ENCODE measurements around the gene CFAP61. TPM values are rescaled to one million over a fixed set of nuclear protein-coding genes. Genes with fewer than 3 reads are reported as not detected.

The CFAP61 gene
- total and polyA plus RNA-seq, 2 experiments from 2014 or later, result 0.21 TPM; not detected in 1

DNA sequence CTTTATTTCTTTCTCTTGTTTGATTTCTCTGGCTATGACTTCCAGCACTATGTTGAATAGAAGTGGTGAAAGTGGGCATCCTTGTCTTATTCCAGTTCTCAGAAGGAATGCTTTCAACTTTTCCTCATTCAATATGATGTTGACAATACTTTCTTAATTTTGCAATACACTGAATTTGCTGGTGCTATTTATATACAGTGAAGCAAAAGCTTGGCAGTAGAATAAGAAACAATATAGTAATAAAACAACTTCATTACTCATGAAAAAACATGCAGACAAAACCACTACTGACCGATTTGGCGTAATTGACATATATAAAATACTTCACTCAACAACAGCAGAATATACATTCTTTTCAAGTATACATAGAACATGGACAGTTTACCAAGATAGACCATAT is 96.4 kb downstream of the CFAP61 start:
- Histone ChIP-seq H3K4me2 (no peak overlapping the region), H3K79me2 (replicated peaks; ENCODE audit: insufficient read depth) (no peaks in the 10 kb centered on the region), H3K27ac (ENCODE audit: low read depth) (no peak overlapping the region), H2AFZ (no peak overlapping the region), H3K9me2 (ENCODE audit: insufficient read depth) (no peaks in the 10 kb centered on the region; the same call in 1 of the 2 replicates), H3K27me3 (ENCODE audit: insufficient read depth) (no peaks in the 10 kb centered on the region), H4K20me1 (replicated peaks; ENCODE audit: insufficient read depth) (no peaks in the 10 kb centered on the region), H3K4me1 (ENCODE audit: insufficient read depth) (no peaks in the 10 kb centered on the region), H3K36me3 (ENCODE audit: insufficient read depth) (no peaks in the 10 kb centered on the region), H3F3A (replicated peaks; ENCODE audit: low read depth) (no peaks in the 10 kb centered on the region), H3K4me3 (no peak overlapping the region)
- TF ChIP-seq, protein P1, sequence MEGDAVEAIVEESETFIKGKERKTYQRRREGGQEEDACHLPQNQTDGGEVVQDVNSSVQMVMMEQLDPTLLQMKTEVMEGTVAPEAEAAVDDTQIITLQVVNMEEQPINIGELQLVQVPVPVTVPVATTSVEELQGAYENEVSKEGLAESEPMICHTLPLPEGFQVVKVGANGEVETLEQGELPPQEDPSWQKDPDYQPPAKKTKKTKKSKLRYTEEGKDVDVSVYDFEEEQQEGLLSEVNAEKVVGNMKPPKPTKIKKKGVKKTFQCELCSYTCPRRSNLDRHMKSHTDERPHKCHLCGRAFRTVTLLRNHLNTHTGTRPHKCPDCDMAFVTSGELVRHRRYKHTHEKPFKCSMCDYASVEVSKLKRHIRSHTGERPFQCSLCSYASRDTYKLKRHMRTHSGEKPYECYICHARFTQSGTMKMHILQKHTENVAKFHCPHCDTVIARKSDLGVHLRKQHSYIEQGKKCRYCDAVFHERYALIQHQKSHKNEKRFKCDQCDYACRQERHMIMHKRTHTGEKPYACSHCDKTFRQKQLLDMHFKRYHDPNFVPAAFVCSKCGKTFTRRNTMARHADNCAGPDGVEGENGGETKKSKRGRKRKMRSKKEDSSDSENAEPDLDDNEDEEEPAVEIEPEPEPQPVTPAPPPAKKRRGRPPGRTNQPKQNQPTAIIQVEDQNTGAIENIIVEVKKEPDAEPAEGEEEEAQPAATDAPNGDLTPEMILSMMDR (conservative IDR thresholded peaks at IDR 0.05; ENCODE audit: low read depth in 2 of 2), result no peak
- TF ChIP-seq EZH2phosphoT487 (IDR thresholded peaks at IDR 0.05; ENCODE audit: unreplicated experiment) (no peak), CREB1 (CRISPR knock-in tag; IDR thresholded peaks at IDR 0.05; ENCODE audit: low read depth) (no peak), JUNB (IDR thresholded peaks at IDR 0.05; ENCODE audit: unreplicated experiment) (no peak), STAT1 (IDR thresholded peaks at IDR 0.05; ENCODE audit: unreplicated experiment) (no peak), ZNF114 (CRISPR knock-in tag; IDR thresholded peaks at IDR 0.05) (no peak), NANOG (IDR thresholded peaks at IDR 0.05; ENCODE audit: borderline replicate concordance) (no peak)
- TF ChIP-seq, protein P2, sequence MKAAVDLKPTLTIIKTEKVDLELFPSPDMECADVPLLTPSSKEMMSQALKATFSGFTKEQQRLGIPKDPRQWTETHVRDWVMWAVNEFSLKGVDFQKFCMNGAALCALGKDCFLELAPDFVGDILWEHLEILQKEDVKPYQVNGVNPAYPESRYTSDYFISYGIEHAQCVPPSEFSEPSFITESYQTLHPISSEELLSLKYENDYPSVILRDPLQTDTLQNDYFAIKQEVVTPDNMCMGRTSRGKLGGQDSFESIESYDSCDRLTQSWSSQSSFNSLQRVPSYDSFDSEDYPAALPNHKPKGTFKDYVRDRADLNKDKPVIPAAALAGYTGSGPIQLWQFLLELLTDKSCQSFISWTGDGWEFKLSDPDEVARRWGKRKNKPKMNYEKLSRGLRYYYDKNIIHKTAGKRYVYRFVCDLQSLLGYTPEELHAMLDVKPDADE (IDR thresholded peaks at IDR 0.05), result no peak
- TF ChIP-seq, protein P3, sequence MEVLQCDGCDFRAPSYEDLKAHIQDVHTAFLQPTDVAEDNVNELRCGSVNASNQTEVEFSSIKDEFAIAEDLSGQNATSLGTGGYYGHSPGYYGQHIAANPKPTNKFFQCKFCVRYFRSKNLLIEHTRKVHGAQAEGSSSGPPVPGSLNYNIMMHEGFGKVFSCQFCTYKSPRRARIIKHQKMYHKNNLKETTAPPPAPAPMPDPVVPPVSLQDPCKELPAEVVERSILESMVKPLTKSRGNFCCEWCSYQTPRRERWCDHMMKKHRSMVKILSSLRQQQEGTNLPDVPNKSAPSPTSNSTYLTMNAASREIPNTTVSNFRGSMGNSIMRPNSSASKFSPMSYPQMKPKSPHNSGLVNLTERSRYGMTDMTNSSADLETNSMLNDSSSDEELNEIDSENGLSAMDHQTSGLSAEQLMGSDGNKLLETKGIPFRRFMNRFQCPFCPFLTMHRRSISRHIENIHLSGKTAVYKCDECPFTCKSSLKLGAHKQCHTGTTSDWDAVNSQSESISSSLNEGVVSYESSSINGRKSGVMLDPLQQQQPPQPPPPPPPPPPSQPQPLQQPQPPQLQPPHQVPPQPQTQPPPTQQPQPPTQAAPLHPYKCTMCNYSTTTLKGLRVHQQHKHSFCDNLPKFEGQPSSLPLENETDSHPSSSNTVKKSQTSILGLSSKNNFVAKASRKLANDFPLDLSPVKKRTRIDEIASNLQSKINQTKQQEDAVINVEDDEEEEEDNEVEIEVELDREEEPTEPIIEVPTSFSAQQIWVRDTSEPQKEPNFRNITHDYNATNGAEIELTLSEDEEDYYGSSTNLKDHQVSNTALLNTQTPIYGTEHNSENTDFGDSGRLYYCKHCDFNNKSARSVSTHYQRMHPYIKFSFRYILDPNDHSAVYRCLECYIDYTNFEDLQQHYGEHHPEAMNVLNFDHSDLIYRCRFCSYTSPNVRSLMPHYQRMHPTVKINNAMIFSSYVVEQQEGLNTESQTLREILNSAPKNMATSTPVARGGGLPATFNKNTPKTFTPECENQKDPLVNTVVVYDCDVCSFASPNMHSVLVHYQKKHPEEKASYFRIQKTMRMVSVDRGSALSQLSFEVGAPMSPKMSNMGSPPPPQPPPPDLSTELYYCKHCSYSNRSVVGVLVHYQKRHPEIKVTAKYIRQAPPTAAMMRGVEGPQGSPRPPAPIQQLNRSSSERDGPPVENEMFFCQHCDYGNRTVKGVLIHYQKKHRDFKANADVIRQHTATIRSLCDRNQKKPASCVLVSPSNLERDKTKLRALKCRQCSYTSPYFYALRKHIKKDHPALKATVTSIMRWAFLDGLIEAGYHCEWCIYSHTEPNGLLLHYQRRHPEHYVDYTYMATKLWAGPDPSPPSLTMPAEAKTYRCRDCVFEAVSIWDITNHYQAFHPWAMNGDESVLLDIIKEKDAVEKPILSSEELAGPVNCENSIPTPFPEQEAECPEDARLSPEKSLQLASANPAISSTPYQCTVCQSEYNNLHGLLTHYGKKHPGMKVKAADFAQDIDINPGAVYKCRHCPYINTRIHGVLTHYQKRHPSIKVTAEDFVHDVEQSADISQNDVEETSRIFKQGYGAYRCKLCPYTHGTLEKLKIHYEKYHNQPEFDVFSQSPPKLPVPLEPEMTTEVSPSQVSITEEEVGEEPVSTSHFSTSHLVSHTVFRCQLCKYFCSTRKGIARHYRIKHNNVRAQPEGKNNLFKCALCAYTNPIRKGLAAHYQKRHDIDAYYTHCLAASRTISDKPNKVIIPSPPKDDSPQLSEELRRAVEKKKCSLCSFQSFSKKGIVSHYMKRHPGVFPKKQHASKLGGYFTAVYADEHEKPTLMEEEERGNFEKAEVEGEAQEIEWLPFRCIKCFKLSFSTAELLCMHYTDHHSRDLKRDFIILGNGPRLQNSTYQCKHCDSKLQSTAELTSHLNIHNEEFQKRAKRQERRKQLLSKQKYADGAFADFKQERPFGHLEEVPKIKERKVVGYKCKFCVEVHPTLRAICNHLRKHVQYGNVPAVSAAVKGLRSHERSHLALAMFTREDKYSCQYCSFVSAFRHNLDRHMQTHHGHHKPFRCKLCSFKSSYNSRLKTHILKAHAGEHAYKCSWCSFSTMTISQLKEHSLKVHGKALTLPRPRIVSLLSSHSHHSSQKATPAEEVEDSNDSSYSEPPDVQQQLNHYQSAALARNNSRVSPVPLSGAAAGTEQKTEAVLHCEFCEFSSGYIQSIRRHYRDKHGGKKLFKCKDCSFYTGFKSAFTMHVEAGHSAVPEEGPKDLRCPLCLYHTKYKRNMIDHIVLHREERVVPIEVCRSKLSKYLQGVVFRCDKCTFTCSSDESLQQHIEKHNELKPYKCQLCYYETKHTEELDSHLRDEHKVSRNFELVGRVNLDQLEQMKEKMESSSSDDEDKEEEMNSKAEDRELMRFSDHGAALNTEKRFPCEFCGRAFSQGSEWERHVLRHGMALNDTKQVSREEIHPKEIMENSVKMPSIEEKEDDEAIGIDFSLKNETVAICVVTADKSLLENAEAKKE (CRISPR knock-in tag; IDR thresholded peaks at IDR 0.05), result no peak
- no peak overlapping the region for H3K4me3 Mint-ChIP-seq
- H3K36me3 Mint-ChIP-seq (ENCODE audit: low read depth), result 0 out of 3 replicates have a peak, but pooled peaks cover 4% of the 10 kb centered on the region
- ATAC-seq, result no peak
- no peaks in the 10 kb centered on the region for H3K4me1 Mint-ChIP-seq
- no peaks in the 10 kb centered on the region for H3K27me3 Mint-ChIP-seq (ENCODE audit: insufficient read depth, low read depth, poor library complexity)
- no peak for DNase-seq (ENCODE audit: low spot score)
- H3K9me3 Mint-ChIP-seq, result peaks cover 13% of the 10 kb centered on the region; the same call in 2 of the 3 replicates
- H3K27ac Mint-ChIP-seq, result no peak overlapping the region

Data from GM23338 (cell line).